Measurements from ENCODE around the gene DTWD2.
"Not testable (repeated sequence)": the region's sequence is repeated elsewhere in the genome, so short reads cannot be mapped to it uniquely, and the experiment has no call there.

DTWD2 gene

DNA sequence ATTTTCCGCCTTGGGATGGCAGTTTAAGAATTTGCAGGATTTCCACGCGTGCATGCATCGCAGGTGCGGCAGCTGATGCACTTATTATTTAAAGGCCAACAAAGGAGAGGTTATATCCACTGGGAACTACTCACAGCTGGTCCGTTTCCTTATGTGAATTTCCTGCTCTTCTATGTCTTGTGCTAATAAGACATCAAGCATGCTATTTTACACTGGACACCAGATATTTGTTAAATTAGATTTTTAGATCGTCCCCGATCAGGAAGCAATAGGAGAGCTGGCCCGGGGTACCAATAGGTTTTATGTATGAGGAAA is 476 bp upstream of the DTWD2 start:
- TF ChIP-seq, protein P1, sequence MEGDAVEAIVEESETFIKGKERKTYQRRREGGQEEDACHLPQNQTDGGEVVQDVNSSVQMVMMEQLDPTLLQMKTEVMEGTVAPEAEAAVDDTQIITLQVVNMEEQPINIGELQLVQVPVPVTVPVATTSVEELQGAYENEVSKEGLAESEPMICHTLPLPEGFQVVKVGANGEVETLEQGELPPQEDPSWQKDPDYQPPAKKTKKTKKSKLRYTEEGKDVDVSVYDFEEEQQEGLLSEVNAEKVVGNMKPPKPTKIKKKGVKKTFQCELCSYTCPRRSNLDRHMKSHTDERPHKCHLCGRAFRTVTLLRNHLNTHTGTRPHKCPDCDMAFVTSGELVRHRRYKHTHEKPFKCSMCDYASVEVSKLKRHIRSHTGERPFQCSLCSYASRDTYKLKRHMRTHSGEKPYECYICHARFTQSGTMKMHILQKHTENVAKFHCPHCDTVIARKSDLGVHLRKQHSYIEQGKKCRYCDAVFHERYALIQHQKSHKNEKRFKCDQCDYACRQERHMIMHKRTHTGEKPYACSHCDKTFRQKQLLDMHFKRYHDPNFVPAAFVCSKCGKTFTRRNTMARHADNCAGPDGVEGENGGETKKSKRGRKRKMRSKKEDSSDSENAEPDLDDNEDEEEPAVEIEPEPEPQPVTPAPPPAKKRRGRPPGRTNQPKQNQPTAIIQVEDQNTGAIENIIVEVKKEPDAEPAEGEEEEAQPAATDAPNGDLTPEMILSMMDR (IDR thresholded peaks at IDR 0.05; ENCODE audit: low read depth, low read length, missing control alignments): no peak
- peak overlapping the region; percentile 66 for H3K4me3 ChIP-seq (ENCODE audit: low read depth, low read length)
- no peak for DNase-seq (ENCODE audit: low read depth)
- in situ Hi-C loops (cut with HindIII; ENCODE audit: low sequenced_read_pairs): no loop called here

DNA sequence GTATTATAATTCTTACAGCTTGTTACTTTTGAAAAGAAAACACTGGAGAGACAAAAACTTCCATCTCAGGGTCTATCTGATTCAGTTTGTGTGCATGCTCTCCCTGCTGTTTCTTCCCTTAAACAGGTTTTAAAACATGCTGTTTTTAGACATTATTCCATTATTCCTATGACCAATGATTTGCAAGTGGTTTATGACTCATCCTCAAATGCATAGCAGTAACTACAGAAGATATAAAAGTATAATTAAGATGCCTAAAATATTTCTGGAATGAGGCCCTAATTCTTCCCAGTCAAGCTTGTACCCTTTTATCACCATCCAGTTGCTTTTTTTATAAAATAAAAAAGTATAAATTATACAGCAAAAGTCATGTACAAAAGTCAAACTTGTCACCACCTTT is 3.7 kb downstream of the DTWD2 start:
- TF ChIP-seq, protein P1 (IDR thresholded peaks at IDR 0.05; ENCODE audit: low read depth, low read length, missing control alignments): no peak
- in situ Hi-C loops (cut with HindIII; ENCODE audit: low sequenced_read_pairs): no loop called here
- H3K4me3 ChIP-seq (ENCODE audit: low read depth, low read length): no peak overlapping the region
- peak; percentile 77 for DNase-seq (ENCODE audit: low read depth)

DNA sequence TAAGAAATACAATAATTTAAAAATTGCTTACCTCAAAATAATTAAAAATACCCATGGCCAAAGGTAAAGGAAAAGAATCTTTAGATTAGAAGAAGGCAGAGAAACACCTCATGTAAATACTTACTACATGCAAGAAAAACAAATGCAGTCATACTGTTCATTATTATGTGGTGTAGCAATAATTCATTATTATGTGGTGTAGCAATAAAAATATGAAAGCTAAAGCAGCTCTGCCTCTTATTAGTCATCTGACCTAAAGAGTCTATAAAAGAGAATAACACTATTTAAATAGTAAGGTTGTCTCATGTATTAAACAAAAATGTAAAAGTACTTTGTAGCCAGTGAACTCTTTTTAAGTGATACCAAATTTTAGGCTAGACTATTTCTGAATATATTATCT is 6.6 kb downstream of the DTWD2 start:
- TF ChIP-seq, protein P1 (IDR thresholded peaks at IDR 0.05; ENCODE audit: low read depth, low read length, missing control alignments): no peak
- no peak overlapping the region for H3K4me3 ChIP-seq (ENCODE audit: low read depth, low read length)
- in situ Hi-C loops (cut with HindIII; ENCODE audit: low sequenced_read_pairs): no loop called here
- DNase-seq (ENCODE audit: low read depth): no peak

DNA sequence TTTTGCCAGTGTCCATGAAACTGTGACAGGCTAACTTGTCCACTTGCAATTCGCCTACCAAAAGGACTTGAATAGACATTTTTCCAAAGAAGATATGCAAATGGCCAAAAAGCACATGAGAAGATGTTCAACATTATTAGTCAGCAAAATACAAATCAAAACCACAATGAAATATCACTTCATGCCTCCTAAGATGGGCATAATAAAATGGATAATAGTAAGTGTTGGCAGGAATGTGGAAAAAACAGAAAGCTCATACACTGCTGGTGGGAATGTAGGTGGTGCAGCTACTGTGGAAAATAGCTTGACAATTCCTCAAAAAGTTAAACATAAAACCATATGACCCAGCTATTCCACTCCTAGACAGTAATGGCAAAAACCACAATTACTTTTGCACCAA is 7.9 kb downstream of the DTWD2 start:
- TF ChIP-seq, protein P1 (IDR thresholded peaks at IDR 0.05; ENCODE audit: low read depth, low read length, missing control alignments): no peak
- DNase-seq (ENCODE audit: low read depth): no peak
- H3K4me3 ChIP-seq (ENCODE audit: low read depth, low read length): no peak overlapping the region
- in situ Hi-C loops (cut with HindIII; ENCODE audit: low sequenced_read_pairs): no loop called here

DNA sequence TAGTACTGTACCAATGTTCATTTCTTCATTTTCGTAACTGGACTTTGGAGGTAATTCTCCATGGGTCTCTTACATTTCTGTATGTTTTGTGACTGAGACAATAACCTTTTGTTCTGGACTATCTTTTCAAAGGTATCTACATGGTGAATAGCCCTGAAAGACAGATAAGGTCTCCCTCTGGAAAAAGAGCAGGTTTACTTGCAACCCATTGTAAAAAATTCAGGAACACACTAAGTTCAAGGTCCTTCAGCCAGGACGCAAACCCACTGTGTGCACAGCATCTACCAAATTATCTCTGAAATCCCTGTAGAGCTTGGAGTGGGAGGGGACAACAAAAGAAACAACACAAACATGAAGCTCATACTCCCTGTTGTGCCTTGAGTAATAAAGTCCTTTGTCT is 8.3 kb downstream of the DTWD2 start:
- H3K4me3 ChIP-seq (ENCODE audit: low read depth, low read length): no peak overlapping the region
- no peak for DNase-seq (ENCODE audit: low read depth)
- in situ Hi-C loops (cut with HindIII; ENCODE audit: low sequenced_read_pairs): no loop called here
- TF ChIP-seq, protein P1 (IDR thresholded peaks at IDR 0.05; ENCODE audit: low read depth, low read length, missing control alignments): no peak

DNA sequence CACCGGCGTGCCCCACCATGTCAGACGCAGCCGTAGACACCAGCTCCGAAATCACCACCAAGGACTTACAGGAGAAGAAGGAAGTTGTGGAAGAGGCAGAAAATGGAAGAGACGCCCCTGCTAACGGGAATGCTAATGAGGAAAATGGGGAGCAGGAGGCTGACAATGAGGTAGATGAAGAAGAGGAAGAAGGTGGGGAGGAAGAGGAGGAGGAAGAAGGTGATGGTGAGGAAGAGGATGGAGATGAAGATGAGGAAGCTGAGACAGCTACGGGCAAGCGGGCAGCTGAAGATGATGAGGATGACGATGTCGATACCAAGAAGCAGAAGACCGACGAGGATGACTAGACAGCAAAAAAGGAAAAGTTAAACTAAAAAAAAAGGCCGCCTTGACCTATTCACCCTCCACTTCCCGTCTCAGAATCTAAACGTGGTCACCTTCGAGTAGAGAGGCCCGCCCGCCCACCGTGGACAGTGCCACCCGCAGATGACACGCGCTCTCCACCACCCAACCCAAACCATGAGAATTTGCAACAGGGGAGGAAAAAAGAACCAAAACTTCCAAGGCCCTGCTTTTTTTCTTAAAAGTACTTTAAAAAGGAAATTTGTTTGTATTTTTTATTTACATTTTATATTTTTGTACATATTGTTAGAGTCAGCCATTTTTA is 14.4 kb downstream of the DTWD2 start:
- DNase-seq (ENCODE audit: low read depth); H3K4me3 ChIP-seq (ENCODE audit: low read depth, low read length); in situ Hi-C loops (cut with HindIII; ENCODE audit: low sequenced_read_pairs): not testable (repeated sequence)

DNA sequence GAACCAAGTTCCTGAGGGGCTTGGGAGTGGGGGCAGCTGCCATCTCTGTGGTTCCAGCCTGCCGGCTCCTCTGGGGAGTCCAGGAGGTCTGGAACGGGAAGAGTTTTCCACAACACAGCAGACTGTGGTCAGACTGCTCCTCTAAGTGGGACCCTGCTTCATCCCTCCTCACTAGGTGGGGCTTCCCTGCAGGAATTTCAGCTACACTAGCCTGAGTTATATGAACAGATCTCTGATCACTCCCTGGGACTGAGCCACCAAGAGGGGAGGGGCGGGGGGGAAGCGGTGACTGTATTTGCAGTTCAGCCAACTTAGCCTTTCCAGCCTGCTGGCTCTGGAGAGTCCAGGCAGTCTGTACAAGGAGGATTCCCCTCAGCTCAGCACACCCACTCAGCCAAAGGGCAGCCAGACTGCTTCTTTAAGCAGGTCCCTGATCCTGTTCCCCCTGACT is 19.4 kb downstream of the DTWD2 start:
- TF ChIP-seq, protein P1 (IDR thresholded peaks at IDR 0.05; ENCODE audit: low read depth, low read length, missing control alignments): no peak
- DNase-seq (ENCODE audit: low read depth): peak; percentile 11

More for the DNA sequence above, 19.4 kb downstream of the DTWD2 start:
- in situ Hi-C loops (cut with HindIII; ENCODE audit: low sequenced_read_pairs): no loop called here
- no peak overlapping the region for H3K4me3 ChIP-seq (ENCODE audit: low read depth, low read length)

Measured in astrocyte of the cerebellum (primary cell).